ENCODE measurements around the gene FCN1.

FCN1 gene

DNA sequence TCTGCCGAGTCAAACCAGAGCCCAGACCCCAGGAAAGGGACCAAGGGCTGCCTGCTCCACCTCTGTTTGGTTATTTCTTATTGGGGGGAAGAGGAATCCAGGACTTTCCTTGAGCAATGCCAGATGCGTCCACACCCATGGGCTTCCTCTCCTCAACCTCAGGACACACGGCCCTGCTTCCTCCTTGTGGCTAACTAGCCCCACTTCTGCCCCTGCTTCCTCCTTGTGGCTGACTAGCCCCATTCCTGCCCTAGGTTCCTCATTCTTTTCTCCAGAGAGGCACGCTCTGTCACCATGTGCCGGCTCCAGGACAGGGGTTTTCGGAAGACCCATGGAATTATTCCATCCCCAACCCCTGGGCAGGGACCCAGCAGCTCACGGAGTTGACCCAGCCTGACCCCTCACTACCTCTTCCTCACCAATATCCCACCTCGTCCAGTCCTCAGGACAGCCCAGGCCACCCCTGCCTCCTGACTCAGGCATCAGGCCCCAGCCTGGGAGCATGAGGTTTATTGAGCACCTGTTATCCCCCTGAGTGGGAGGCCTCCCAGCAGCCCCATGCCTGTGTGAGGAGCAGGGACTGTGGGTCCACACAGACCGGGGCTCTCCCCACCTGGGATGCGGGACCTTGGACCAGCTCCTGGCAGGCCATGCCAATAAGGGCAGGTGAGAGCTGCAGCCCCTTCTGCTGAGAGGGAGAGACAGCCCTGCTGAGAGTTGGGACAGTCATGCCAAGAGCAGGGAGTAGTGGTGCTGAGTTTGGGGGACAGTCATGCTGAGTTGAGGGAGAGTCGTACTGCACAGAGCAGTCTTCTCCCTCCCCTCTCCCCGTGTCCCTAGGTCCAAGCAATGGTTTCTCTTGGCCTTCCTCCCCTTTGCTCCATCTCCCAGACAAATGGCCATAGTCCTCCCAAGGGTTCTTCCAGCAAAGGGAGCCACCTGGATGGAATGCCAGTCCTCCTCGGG, 11.8 kb upstream of the FCN1 start:
- H3K27ac ChIP-seq, result no peak overlapping the region
- TF ChIP-seq, protein P1, sequence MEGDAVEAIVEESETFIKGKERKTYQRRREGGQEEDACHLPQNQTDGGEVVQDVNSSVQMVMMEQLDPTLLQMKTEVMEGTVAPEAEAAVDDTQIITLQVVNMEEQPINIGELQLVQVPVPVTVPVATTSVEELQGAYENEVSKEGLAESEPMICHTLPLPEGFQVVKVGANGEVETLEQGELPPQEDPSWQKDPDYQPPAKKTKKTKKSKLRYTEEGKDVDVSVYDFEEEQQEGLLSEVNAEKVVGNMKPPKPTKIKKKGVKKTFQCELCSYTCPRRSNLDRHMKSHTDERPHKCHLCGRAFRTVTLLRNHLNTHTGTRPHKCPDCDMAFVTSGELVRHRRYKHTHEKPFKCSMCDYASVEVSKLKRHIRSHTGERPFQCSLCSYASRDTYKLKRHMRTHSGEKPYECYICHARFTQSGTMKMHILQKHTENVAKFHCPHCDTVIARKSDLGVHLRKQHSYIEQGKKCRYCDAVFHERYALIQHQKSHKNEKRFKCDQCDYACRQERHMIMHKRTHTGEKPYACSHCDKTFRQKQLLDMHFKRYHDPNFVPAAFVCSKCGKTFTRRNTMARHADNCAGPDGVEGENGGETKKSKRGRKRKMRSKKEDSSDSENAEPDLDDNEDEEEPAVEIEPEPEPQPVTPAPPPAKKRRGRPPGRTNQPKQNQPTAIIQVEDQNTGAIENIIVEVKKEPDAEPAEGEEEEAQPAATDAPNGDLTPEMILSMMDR (conservative IDR thresholded peaks at IDR 0.05), result no peak

DNA sequence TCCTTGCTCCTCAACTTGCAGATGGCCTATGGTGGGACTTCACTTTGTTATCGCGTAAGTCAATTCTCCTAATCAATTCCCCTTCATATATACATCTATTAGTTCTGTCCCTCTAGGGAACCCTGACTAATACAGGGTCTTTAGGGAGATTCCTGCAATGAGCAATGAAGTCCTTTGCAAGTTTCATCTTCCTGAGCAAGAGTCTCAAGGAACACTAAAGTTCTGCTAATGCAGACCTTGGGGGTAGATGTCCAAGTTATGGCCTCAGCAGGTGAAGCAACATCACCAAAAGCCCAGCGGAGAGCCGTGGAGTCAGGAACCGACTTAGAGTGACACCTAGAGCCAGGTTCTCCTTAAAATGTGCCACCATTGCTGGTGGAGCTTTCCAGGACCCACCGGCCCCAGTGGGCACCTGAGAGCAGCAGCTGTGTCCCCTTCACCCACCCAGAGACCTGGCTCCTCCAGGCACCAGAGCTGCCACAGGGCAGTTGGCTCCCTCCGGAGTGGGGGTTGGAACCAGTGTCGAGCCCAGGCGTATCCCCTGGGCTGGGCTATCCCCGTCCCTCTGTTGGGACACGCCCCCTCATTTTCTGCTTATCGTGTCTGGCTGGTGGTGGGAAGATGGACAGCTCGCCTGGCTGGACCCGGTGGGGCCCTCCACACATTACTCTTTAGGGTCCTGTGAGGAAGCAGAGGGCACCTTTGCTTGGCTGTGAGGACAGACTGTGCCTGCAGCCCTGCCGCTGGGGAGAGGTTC, 10.9 kb upstream of the FCN1 start:
- TF ChIP-seq, protein P1 (conservative IDR thresholded peaks at IDR 0.05), result no peak
- H3K27ac ChIP-seq, result no peak overlapping the region

DNA sequence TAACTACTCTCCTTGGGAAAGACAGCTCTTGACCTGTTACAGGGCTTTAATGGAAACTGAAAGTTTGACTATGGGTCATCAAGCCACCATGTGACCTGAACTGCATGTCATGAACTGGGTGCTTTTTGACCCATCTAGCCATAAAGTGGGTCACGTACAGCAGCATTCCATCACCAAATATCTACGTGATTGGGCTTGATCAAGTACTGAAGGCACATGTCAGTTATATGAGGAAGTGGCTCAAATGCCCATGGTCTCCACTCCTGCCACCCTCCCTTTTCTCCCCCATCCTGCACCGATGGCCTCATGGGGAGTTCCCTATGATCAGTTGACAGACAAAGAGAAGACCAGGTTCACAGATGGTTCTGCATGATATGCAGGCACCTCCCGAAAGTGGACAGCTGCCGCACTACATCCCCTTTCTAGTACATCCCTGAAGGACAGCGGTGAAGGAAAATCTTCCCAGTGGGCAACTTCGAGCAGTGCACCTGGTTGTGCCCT, 7.3 kb upstream of the FCN1 start:
- TF ChIP-seq, protein P1 (conservative IDR thresholded peaks at IDR 0.05), result no peak
- H3K27ac ChIP-seq, result no peak overlapping the region

DNA sequence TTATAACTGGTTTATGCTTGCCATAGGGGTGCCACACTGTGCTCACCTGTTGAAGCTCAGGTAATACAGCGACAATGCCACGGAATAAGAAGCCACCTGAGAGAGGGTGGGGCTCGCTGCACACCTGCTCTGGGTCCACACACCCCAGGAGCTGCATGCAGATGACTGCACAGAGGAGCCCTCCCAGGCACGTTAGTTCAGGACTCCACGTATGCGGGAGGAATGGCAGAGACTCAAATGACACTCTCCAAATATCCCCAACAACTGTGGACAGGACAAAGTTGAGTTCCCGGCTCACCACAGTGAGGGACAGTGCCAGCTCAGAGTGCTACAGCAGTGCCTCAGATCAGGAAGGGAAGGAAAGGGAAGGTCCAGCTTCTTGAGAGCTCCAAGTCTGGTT, 5.8 kb upstream of the FCN1 start:
- H3K27ac ChIP-seq, result no peak overlapping the region
- TF ChIP-seq, protein P1 (conservative IDR thresholded peaks at IDR 0.05), result no peak

DNA sequence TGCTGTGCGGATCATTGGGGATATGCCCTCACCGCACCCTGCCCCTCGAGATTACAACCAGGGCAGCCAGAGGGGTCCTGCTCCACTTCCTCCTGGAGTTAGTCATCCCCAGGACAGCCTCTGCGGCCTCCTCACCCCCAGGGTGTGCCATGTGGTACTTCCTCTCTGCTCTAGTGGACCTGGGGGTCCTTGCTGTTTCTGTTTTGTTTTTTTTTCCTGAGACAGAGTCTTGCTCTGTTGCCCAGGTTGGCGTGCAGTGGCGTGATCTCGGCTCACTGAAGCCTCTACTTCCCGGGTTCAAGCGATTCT, 5.2 kb upstream of the FCN1 start:
- H3K27ac ChIP-seq, result no peak overlapping the region
- TF ChIP-seq, protein P1 (conservative IDR thresholded peaks at IDR 0.05), result no peak

DNA sequence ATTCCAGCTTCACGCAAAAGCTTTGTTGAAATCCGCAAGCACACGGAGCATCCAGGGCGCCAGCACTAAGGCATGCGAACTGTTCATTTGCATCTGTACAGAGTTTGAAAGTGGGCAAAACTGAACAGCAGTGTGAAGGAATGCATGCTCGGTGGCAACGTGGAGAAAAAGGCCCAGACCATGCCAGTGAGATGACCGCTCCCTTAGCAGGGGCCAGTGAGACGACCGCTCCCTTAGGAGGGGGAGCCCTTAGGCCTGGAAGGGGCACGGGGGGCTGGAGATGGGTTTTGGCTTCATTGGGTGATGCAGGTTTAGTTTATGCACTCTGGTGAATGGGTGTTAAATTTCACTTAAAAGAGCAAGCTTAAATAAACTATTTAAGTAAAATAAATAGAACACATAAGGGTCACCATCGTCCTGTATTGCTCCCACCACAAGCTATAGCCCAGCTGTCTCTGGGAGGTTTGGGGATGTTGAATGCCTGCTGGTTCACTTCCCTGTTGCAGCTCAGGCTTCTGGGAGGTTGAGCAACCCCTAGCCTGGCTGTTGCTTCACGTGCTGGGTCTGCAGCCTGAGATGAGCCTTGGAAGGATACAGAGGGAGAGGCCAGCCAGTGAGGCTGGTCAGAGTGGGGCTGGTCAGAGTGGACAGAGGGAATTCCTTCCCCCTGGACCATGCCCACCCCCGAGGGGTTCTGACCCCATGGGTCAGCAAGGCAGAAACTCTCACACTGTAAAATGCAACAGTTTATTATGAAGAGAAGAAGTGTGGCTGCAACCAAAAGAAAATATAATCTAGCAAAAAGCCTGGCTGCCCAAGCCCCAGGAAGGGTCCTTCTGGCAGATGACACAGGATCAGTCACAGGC, 4.6 kb upstream of the FCN1 start:
- H3K27ac ChIP-seq, result no peak overlapping the region
- TF ChIP-seq, protein P1 (conservative IDR thresholded peaks at IDR 0.05), result no peak

Measured in VCaP (cell line).